Fibroblast of mammary gland (primary cell): Measurements from ENCODE around the gene ASB10.

ENCODE experiments used
- DNase-seq: peaks from one replicate; pipeline ENCODE4 v3.0.0-alpha.2; 2010; ENCODE audit warnings: low read depth
- H3K4me3 ChIP-seq: 2 replicates; pipeline ENCODE4 v1.5.1; 2011; ENCODE audit warnings: low read depth, mild to moderate bottlenecking, low read length, moderate library complexity; ENCODE audit not compliant: control insufficient read depth
- CTCF ChIP-seq: conservative IDR thresholded peaks from 2 replicates; pipeline ENCODE4 v1.5.1; 2011; ENCODE audit warnings: low read depth, low read length, inconsistent platforms; ENCODE audit not compliant: control insufficient read depth, insufficient read depth

ASB10 gene

GRCh38 chr7:151197932-151198331 is 10.9 kb upstream of the ASB10 start:
- TF ChIP-seq CTCF, result no peak
- no peak overlapping the region for H3K4me3 ChIP-seq
- no peak for DNase-seq

GRCh38 chr7:151195616-151196450 is 8.8 kb upstream of the ASB10 start:
- DNase-seq, result no peak
- H3K4me3 ChIP-seq, result no peak overlapping the region
- no peak for TF ChIP-seq CTCF

- H3K4me3 ChIP-seq, result no peak overlapping the region
- DNase-seq, result no peak
- TF ChIP-seq CTCF, result no peak
Measured at GRCh38 chr7:151194188-151194587, 7.1 kb upstream of the ASB10 start.

GRCh38 chr7:151193203-151193978 is 6.3 kb upstream of the ASB10 start:
- no peak for DNase-seq
- no peak overlapping the region for H3K4me3 ChIP-seq
- TF ChIP-seq CTCF, result no peak

GRCh38 chr7:151192002-151192539 is 5.0 kb upstream of the ASB10 start:
- no peak overlapping the region for H3K4me3 ChIP-seq
- no peak for DNase-seq
- TF ChIP-seq CTCF, result no peak

GRCh38 chr7:151191544-151191943 is 4.5 kb upstream of the ASB10 start:
- DNase-seq, result no peak
- H3K4me3 ChIP-seq, result no peak overlapping the region
- TF ChIP-seq CTCF, result no peak
